OCI-LY1 (cell line): Measurements from ENCODE around the gene TJP1.

Source experiments
- CTCF ChIP-seq: fragments of 200-600 bp; sonication (generic), shearing (Covaris generic); IDR thresholded peaks from 2 replicates; pipeline ENCODE4 v1.5.1; 2017; ENCODE audit warnings: mild to moderate bottlenecking, antibody characterized with exemption, low read length, moderate library complexity, mixed read lengths
- EZH2 ChIP-seq: fragments of 200-600 bp; sonication (generic), shearing (Covaris generic); IDR thresholded peaks from 2 replicates; pipeline ENCODE4 v1.8.0; 2017; ENCODE audit warnings: borderline replicate concordance, mixed run types, mild to moderate bottlenecking, antibody characterized with exemption, low read length, moderate library complexity, mixed read lengths

DNA sequence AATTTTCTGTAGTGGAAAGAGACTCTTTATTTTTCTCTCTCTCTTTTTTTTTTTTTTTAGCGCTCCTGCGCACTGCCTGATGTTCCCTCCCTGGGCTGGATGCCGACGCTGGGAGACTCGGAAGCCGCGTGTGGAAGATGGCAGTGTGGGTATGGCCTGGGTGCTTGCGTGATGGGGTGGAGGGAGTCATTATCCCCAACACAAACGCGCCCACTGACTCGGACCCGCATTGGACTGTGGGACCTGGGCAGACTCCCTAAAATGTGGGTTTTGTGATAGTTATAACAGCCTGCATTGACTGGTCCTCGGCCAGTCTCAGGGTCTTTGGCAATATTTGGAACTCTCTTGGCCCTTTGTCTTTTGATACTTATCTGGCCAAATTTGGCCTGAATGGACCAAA is 157.9 kb downstream of the TJP1 start:
- TF ChIP-seq CTCF (no peak), EZH2 (no peak)
